ENCODE measurements around the gene AARS2.
A peak's percentile ranks its signal among the peaks of the same experiment; 100 is the strongest.

The AARS2 gene

DNA sequence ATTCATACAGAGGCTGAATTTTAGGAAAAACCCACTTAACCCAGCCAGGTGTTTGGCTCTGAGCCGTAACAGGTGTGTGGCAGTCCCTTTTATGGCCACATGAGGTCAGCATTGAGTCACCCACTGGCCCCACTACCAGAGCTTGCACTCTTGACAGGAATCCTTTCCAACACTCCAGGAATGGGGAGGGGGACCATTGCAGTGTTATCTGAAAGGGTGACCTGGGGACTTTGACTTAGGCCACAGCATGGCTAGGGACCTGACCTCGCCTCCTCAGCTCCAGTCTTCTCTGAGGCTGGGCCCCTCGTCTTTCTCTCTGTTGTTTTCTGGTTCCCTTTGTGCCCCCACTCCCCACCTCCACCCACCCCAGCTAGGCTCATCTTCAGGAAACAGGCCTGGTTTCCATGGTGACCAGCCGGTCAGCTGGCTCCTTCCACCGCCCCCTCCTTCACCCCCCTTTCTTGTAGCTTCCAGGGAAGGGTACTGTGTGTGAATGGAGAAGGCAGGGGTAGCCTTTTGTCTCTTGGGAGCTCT, 45.0 kb downstream of the AARS2 start:
- TF ChIP-seq ZFX (IDR thresholded peaks at IDR 0.05), result no peak
- TF ChIP-seq, protein P1, sequence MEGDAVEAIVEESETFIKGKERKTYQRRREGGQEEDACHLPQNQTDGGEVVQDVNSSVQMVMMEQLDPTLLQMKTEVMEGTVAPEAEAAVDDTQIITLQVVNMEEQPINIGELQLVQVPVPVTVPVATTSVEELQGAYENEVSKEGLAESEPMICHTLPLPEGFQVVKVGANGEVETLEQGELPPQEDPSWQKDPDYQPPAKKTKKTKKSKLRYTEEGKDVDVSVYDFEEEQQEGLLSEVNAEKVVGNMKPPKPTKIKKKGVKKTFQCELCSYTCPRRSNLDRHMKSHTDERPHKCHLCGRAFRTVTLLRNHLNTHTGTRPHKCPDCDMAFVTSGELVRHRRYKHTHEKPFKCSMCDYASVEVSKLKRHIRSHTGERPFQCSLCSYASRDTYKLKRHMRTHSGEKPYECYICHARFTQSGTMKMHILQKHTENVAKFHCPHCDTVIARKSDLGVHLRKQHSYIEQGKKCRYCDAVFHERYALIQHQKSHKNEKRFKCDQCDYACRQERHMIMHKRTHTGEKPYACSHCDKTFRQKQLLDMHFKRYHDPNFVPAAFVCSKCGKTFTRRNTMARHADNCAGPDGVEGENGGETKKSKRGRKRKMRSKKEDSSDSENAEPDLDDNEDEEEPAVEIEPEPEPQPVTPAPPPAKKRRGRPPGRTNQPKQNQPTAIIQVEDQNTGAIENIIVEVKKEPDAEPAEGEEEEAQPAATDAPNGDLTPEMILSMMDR (conservative IDR thresholded peaks at IDR 0.05), result peak; percentile 97
- no peak overlapping the region for H3K27ac ChIP-seq

DNA sequence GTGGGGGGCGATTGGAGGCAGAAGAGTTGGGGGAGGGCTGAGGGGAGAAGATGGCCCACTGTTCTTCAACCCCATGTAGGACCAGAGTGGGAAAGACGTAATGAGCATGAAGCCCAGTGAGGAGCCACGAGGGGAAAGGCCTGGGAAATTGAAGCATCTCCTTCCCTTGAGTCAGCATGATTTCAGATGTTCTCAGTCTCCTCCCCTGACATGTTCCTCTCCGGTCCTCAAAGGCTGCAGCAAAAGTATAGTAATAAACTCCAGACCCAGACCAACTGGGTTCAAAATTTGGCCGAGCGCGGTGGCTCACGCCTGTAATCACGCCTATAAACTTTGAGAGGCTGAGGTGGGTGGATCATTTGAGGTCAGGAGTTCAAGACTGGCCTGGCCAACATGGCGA, 45.9 kb downstream of the AARS2 start:
- no peak overlapping the region for H3K27ac ChIP-seq
- TF ChIP-seq, protein P1 (conservative IDR thresholded peaks at IDR 0.05), result no peak
- TF ChIP-seq ZFX (IDR thresholded peaks at IDR 0.05), result no peak

DNA sequence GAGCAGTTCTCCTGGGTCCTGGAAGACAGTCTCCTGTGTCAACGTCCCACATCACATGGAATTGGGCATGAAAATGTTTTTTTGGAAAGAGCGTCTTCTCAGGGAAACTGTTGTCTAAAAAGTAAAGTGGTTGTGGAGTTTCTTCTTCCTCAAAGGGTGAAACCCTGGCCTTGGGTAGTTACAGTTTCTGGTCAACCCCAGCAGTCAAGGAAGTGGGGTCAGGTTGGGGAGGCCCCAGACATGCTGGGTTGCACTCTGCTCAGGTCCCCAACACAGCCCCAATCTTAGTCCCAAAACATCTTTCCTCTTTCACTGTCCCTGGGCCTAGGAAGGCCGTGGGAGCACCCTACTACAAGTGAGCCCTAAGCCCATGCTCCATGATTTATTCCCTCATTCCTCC, 46.8 kb downstream of the AARS2 start:
- no peak overlapping the region for H3K27ac ChIP-seq
- TF ChIP-seq, protein P1 (conservative IDR thresholded peaks at IDR 0.05), result no peak
- no peak for TF ChIP-seq ZFX (IDR thresholded peaks at IDR 0.05)

DNA sequence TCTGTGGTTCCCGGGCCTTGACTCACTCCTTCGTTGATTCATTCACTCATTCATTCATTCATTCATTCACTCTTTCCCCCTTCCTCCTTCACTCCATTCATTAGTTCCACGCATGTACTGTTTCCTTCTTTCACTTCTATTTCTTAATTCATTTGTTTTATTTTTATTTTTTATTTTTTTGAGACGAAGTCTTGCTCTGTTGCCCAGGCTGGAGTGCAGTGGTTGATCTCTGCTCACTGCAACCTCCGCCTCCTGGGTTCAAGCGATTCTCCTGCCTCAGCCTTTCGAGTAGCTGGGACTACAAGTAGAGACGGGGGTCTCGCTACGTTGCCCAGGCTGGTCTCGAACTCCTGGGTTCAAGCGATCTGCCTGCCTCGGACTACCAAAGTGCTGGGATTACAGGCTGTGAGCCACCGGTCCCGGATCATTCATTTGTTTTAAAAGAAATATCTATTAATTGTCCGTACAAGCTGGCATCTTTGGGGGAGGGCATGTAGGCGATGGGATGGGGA, 47.4 kb downstream of the AARS2 start:
- peak overlapping the region; percentile 76 for H3K27ac ChIP-seq
- TF ChIP-seq, protein P1 (conservative IDR thresholded peaks at IDR 0.05), result no peak
- no peak for TF ChIP-seq ZFX (IDR thresholded peaks at IDR 0.05)

DNA sequence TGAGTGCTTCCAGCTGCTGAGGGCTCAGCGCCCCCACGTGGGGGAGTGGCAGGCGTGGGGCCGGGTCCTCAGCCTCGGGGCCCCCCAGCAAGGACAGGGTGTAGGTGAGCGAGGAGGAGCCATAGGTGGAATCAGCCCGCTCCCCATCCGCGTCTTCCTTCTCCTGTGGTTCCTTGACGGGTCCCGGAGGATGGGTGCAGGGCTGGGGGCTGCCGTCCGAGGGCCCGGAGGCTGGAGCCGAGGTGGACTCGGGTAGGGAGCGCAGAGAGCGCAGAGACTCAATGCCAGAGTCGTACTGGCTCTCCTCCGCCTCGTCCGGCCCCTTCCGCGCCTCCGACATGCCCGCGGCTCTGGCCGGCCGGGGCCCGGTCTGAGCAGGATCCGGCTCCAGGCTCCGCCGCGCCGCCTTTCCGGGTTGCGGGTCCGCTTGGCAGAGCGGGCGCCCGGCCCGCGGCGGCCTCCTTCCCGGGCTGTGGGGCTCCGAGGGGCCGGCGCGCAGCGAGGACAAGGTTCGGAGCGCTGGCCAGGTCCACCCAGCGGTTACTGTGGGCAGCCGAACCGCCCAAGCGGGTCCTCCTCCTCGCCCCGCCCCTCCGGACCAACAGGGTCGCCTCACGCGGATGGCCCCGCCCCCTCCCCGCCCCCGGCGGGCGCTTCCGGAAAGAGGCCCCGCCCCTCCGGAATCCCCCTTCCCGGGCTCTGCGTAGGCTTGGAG, 48.0 kb downstream of the AARS2 start, which contains the start of gene NFKBIE:
Gene NFKBIE (minus strand): TSS at position 545 of the 715 bp plus-strand sequence. CDS start 205 bp downstream, at position 340.
- peak; percentile 58; the same call in 1 of the 2 replicates for TF ChIP-seq ZFX (IDR thresholded peaks at IDR 0.05)
- TF ChIP-seq, protein P1 (conservative IDR thresholded peaks at IDR 0.05), result peak; percentile 38
- H3K27ac ChIP-seq, result peak within 1 kb of the TSS; percentile 76

DNA sequence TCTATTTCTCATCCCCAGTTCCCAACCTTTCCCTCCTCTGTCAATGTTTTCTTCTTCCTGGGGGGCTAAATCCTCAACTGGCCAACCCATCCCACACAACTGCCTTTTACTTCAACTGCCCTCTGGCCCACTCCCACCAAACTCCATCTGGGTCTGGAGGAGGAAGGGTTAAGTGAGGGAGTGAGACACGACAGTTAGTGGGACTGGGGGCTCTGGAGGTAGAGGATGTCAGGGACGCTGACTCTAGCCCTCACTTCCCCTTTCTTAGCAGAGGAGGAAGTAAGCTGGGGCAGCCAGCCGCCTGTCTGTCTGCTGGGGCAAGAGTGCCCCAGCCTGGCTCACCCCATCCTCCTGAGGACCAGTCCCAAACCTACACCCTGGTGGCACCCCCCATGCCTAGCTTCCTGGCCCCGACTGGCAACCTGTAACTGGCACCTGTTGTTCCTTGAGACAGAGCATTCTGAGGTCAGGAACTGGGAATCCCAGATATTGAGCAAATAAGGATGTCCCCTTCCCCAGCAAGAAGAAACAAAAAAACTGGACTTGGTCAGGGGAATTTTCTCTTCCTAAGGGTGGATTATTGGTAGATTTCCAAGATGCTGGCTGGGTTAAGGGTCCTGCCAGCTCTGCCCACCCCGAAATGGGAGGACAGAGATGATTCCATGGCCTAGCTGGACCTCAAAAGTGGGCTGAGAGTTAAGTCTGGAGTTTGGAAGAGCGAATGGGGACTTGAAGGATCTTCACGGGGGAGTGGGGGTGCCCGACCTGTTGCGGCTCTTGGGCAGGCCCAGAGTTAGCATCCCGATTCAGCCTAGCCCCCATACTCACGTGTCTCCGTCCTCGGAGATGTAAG, 48.8 kb downstream of the AARS2 start:
- peak overlapping the region; percentile 76 for H3K27ac ChIP-seq
- TF ChIP-seq ZFX (IDR thresholded peaks at IDR 0.05), result no peak
- TF ChIP-seq, protein P1 (conservative IDR thresholded peaks at IDR 0.05), result no peak
